K562 (cell line): ENCODE measurements around the gene LY6G6F. TPM values are rescaled to one million over a fixed set of nuclear protein-coding genes. Genes with fewer than 3 reads are reported as not detected.

ENCODE experiments used
- AFF1 ChIP-seq, 2 experiments: fragments of 450-650 bp; IDR thresholded peaks; 2 replicates each; pipeline ENCODE4 v1.6.1; 2018; ENCODE audit warnings: mild to moderate bottlenecking in 2 of 2, low read depth in 1 of 2; ENCODE audit not compliant: partially characterized antibody in 2 of 2
- ATF4 ChIP-seq: fragments of 450-650 bp; formaldehyde crosslinking; IDR thresholded peaks from 2 replicates; pipeline ENCODE4 v1.4.0; 2022; ENCODE audit warnings: mild to moderate bottlenecking, moderate library complexity
- CBX1 ChIP-seq: sonication (generic); IDR thresholded peaks from 2 replicates; pipeline ENCODE4 v1.6.1; 2016; ENCODE audit warnings: antibody characterized with exemption, low read depth, mild to moderate bottlenecking
- ELF4 ChIP-seq: fragments of 450-650 bp; formaldehyde crosslinking; IDR thresholded peaks from 2 replicates; pipeline ENCODE4 v1.4.0; 2022; ENCODE audit warnings: missing genetic modification characterization
- EP300 ChIP-seq: IDR thresholded peaks from 2 replicates; pipeline ENCODE4 v1.6.1; 2012; ENCODE audit warnings: low read length, improper control_type of control experiment
- KHSRP ChIP-seq: fragments of 450-650 bp; IDR thresholded peaks from 2 replicates; pipeline ENCODE4 v1.6.1; 2017
- KLF13 ChIP-seq: fragments of 450-650 bp; IDR thresholded peaks from 2 replicates; pipeline ENCODE4 v1.6.1; 2016; ENCODE audit warnings: missing genetic modification characterization, low read depth, mild to moderate bottlenecking, missing compliant biosample characterization, moderate library complexity, borderline replicate concordance
- LCOR ChIP-seq: sonication (generic); formaldehyde crosslinking; IDR thresholded peaks from 2 replicates; pipeline ENCODE4 v1.8.0; 2022; ENCODE audit warnings: mild to moderate bottlenecking, missing genetic modification reagents
- MCM2 ChIP-seq: fragments of 450-650 bp; IDR thresholded peaks from 2 replicates; pipeline ENCODE4 v1.6.1; 2017; ENCODE audit warnings: low read depth, mild to moderate bottlenecking
- MCM3 ChIP-seq: fragments of 450-650 bp; IDR thresholded peaks from 2 replicates; pipeline ENCODE4 v1.6.1; 2016
- POLR2B ChIP-seq: fragments of 450-650 bp; IDR thresholded peaks from 2 replicates; pipeline ENCODE4 v1.6.1; 2018; ENCODE audit warnings: low read depth; ENCODE audit not compliant: partially characterized antibody
- RFX1 ChIP-seq: fragments of 450-650 bp; IDR thresholded peaks from 2 replicates; pipeline ENCODE4 v1.6.1; 2016; ENCODE audit warnings: mild to moderate bottlenecking, moderate library complexity
- SIN3A ChIP-seq, 2 experiments: fragments of 150-350 bp in 1 of 2; IDR thresholded peaks; 2 replicates each; pipeline ENCODE4 v1.6.1; 2011 to 2016; ENCODE audit warnings: borderline replicate concordance in 2 of 2, low read depth in 2 of 2, low read length in 2 of 2, mild to moderate bottlenecking in 2 of 2, moderate library complexity in 2 of 2; ENCODE audit not compliant: control insufficient read depth in 1 of 2
- SREBF2 ChIP-seq: sonication (generic); formaldehyde crosslinking; IDR thresholded peaks from 2 replicates; pipeline ENCODE4 v1.4.0; 2020; ENCODE audit warnings: mild to moderate bottlenecking, missing genetic modification reagents
- TAF9B ChIP-seq: fragments of 450-650 bp; IDR thresholded peaks from 2 replicates; pipeline ENCODE4 v1.6.1; 2018; ENCODE audit warnings: mild to moderate bottlenecking; ENCODE audit not compliant: partially characterized antibody
- TCF15 ChIP-seq: fragments of 250-450 bp; sonication (Bioruptor Pico); IDR thresholded peaks from 2 replicates; pipeline ENCODE4 v1.8.0; 2022; ENCODE audit warnings: moderate library complexity, mild to moderate bottlenecking, inconsistent platforms
- WHSC1 ChIP-seq: IDR thresholded peaks from one replicate; pipeline ENCODE4 v1.6.1; 2012; ENCODE audit warnings: low read length, control low read depth, inconsistent platforms
- ZFP30 ChIP-seq: fragments of 250-450 bp; sonication (Bioruptor Pico); IDR thresholded peaks from 2 replicates; pipeline ENCODE4 v1.8.0; 2022; ENCODE audit warnings: moderate library complexity, mild to moderate bottlenecking, inconsistent platforms, borderline replicate concordance
- ZKSCAN8 ChIP-seq: fragments of 200-800 bp; sonication (Bioruptor generic); IDR thresholded peaks from 2 replicates; pipeline ENCODE4 v1.6.1; 2016; ENCODE audit warnings: missing genetic modification characterization, missing compliant biosample characterization
- ZNF184 ChIP-seq: sonication (generic); formaldehyde crosslinking; IDR thresholded peaks from 2 replicates; pipeline ENCODE4 v1.5.0; 2020; ENCODE audit warnings: missing genetic modification reagents
- ZNF239 ChIP-seq: fragments of 250-450 bp; sonication (Bioruptor Pico); IDR thresholded peaks from 2 replicates; pipeline ENCODE4 v1.4.0; 2020; ENCODE audit warnings: mild to moderate bottlenecking
- ZNF41 ChIP-seq: fragments of 250-450 bp; sonication (Bioruptor Pico); conservative IDR thresholded peaks from 2 replicates; pipeline ENCODE4 v1.4.0; 2020; ENCODE audit warnings: mild to moderate bottlenecking
- polyA plus RNA-seq, 8 experiments: library from polyadenylated mRNA; depleted of rRNA in 4 of 8; stranded (reverse) in 5 of 8; unstranded in 3 of 8; fragments of >200 nt; fragmentation: Nextera tagmentation in 2 of 8; fragmentation: Illumina TruSeq in 1 of 8; extraction: Ambion mirVana in 2 of 8; extraction: Trizol in 1 of 8; gene quantifications; 2 replicates each; pipeline versions ENCODE4 v1.2.1 to v1.2.3, GENCODE V29; 2011 to 2014; ENCODE audit warnings: inconsistent platforms in 1 of 8, missing spikeins in 1 of 8
- total RNA-seq, 7 experiments: library from RNA; depleted of rRNA in 6 of 7; stranded (reverse); fragments of >200 nt in 6 of 7; fragmentation: Illumina TruSeq in 2 of 7; extraction: Trizol in 2 of 7; gene quantifications; 2 replicates each; pipeline versions ENCODE4 v1.2.1 to v1.2.3, GENCODE V29; 2011 to 2021; ENCODE audit warnings: low replicate concordance in 1 of 7

The LY6G6F gene
- total and polyA plus RNA-seq, 9 of the 15 experiments (the other 6 are each of a cell fraction or from before 2014, with no cell fraction given) = 0.14 to 0.50 (median 0.28) TPM; not detected in 2

DNA sequence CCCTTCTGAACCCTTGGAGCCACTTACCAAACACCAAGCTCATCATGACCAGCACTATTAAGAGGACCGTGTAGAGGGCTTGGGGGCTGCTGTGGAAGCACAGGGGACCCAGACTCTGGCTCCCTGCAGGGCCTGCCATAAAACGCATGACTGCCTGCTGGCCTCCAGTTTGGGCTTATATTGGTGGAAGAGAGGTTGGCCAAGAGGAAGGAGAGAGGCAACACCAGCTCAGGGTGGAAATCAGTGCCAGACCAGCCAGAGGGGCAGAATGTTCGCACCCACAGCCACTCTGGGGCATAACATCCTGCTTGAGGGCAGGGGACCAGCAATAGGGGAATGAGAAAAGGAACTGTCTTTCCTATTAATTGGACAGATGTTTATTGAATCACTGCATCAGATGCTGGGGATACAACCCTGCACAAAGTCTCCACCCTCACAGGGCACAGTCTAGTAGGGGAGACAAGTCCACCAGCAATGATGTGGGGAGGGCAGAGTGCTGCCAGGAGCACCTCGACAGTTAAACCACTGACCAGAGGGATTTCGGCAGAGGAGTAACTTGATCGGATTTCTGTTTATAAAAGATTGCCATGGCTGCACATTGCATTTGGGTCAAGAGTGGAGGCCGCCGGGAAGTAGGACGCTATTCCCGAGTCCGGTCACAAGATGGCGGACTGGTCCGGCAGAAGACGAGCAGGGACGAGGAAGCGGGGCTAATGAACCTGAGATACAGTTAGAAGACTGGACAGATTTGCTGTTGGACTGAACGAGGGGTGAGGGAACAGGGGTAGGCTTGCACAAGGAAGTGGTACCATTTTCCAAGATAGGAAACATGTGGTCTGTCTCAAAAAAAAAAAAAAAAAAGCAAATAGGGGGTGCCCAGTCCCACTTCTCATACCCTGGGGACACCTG, 26.2 kb upstream of the LY6G6F start, which contains the start of gene LY6G5C (continued):
- TF ChIP-seq ZNF239 (CRISPR knock-in tag) = peak; percentile 38
- peak; percentile 11; the same call in 1 of the 2 replicates for TF ChIP-seq ATF4 (CRISPR knock-in tag)
- TF ChIP-seq TAF9B = no peak
- no peak for TF ChIP-seq ZKSCAN8 (CRISPR knock-in tag)
- peak; percentile 39; the same call in 1 of the 2 replicates for TF ChIP-seq EP300
- TF ChIP-seq SREBF2 (CRISPR knock-in tag) = no peak
- TF ChIP-seq ZNF41 (CRISPR knock-in tag) = no peak
- no peak for TF ChIP-seq WHSC1
- TF ChIP-seq KLF13 (tag) = no peak
- no peak for TF ChIP-seq ZNF184
- TF ChIP-seq ELF4 = 0 out of 2 replicates have a peak, but pooled peaks have one; percentile 38
- no peak for TF ChIP-seq KHSRP
- no peak; the same call in 1 of the 2 replicates for TF ChIP-seq RFX1
- TF ChIP-seq AFF1 (IDR thresholded peaks at IDR 0.05; ENCODE audit: low read depth in 1 of 2, partially characterized antibody in 2 of 2) = peak in 1 of 2 experiments; percentile 49
- no peak for TF ChIP-seq ZFP30
- peak; percentile 18; the same call in 1 of the 2 replicates for TF ChIP-seq LCOR
- TF ChIP-seq MCM3 = no peak
- no peak for TF ChIP-seq SIN3A (IDR thresholded peaks at IDR 0.05; ENCODE audit: borderline replicate concordance in 2 of 2, control insufficient read depth in 1 of 2, low read depth in 2 of 2, low read length in 2 of 2)
- TF ChIP-seq POLR2B = no peak
- no peak for TF ChIP-seq MCM2
- no peak for TF ChIP-seq TCF15 (CRISPR knock-in tag)
- TF ChIP-seq CBX1 = no peak
